Uterus (tissue), 4 donors: Measurements from ENCODE around the gene GGCX. TPM values are rescaled to one million over a fixed set of nuclear protein-coding genes. Genes with fewer than 3 reads are reported as not detected.

ENCODE experiments used
- DNase-seq, 2 donors: peaks; one replicate each; pipeline ENCODE4 v3.0.0-alpha.2; 2019 to 2020
- H3K27ac ChIP-seq, 2 donors: fragments of 200-600 bp; sonication (generic); 1 replicate in 1 of 2; 2 replicates in 1 of 2; pipeline ENCODE4 v1.5.1; 2016 to 2018
- H3K27me3 ChIP-seq, 2 donors: fragments of 200-600 bp; sonication (generic); one replicate each; pipeline ENCODE4 v1.5.1; 2018 to 2019; ENCODE audit warnings: control low read depth in 1 of 2
- H3K36me3 ChIP-seq, 2 donors: fragments of 200-600 bp; sonication (generic); one replicate each; pipeline ENCODE4 v1.5.1; 2019; ENCODE audit warnings: control low read depth in 1 of 2
- H3K4me1 ChIP-seq, 2 donors: fragments of 200-600 bp; sonication (generic); one replicate each; pipeline ENCODE4 v1.5.1; 2018 to 2019; ENCODE audit warnings: control low read depth in 1 of 2
- H3K4me3 ChIP-seq, 2 donors: fragments of 200-600 bp; sonication (generic); 1 replicate in 1 of 2; 2 replicates in 1 of 2; pipeline ENCODE4 v1.5.1; 2018 to 2019; ENCODE audit warnings: mild to moderate bottlenecking in 1 of 2
- H3K9me3 ChIP-seq, 2 donors: fragments of 200-600 bp; sonication (generic); one replicate each; pipeline ENCODE4 v1.5.1; 2019; ENCODE audit warnings: control low read depth in 1 of 2
- POLR2A ChIP-seq, 2 donors: fragments of 450-650 bp; IDR thresholded peaks; one replicate each; pipeline ENCODE4 v1.6.1; 2016; ENCODE audit warnings: antibody characterized with exemption in 2 of 2, mild to moderate bottlenecking in 1 of 2, moderate library complexity in 1 of 2
- intact Hi-C: fragments of 100-400 bp; cut with DNase I; formaldehyde crosslinking; loops from one replicate; pipeline ENCODE4 v1.15.1; 2023; ENCODE audit warnings: low total_unique reads
- total RNA-seq, 4 donors: library from RNA; depleted of rRNA in 3 of 4; stranded (reverse); fragments of >200 nt in 3 of 4; gene quantifications; one replicate each; pipeline versions ENCODE4 v1.1.0 to v1.2.4, GENCODE V29; 2014 to 2023
- TF ChIP-seq, protein P1 (sequence below), 4 experiments: fragments of 200-600 bp in 2 of 4; fragments of 450-650 bp in 2 of 4; sonication (generic) in 2 of 4; IDR thresholded peaks; one replicate each; pipeline ENCODE4 v1.5.1; 2016 to 2019; ENCODE audit warnings: antibody characterized with exemption in 4 of 4, mild to moderate bottlenecking in 2 of 4, moderate library complexity in 1 of 4
- donor health status: DM: yes; HTN: yes; CAD: no.

The GGCX gene
- total RNA-seq, 4 donors from 2014 or later: 14.1 to 54.1 (median 37.9) TPM

DNA sequence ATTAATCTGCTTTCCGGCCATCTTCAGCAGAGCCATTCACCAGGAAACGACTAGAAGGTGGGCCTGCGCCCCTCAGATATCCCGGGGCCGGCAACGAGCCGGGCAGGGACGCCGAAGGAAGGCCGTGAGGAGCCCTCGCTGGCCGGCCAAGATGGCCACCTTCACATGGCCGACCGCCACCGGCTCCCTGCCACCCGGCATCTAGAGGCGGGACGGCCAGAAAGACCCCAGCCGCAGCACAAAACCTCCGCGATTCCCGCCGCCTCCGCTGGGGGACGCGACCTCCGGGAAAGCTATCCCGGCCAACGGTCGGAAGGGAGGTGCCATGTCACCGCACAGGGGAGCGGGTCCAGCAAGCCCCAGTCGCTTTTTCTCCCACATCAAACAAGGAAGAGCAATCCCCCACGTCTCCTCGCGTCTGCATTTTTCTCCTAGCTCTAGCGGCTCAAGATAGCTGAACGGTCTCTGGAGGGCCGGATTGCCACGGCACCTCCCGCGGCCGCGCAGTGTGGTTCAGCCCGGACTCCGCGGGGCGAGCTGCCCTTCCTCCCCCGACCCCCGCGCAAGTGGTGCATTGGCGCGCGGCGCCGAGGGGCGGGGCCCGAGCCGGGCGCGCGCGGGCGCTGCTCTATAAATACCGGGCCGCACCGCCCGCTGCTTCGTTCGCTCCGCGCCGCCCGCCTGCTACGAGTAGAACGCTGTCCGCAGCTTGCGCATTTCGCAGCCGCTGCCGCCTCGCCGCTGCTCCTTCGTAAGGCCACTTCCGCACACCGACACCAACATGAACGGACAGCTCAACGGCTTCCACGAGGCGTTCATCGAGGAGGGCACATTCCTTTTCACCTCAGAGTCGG, 22.6 kb downstream of the GGCX start, which contains the start of gene MAT2A:
Gene MAT2A, plus strand, starts transcription at position 662 of the 854 bp plus-strand sequence. Its CDS starts 120 bp downstream, at position 782.
- peak; percentile 94 to 96 for DNase-seq
- Histone ChIP-seq H3K4me3 (peak within 1 kb of the TSS; percentile 68 to 78), H3K9me3 (no peaks in the 10 kb centered on the region), H3K27me3 (no peaks in the 10 kb centered on the region), H3K36me3 (no peaks in the 10 kb centered on the region), H3K4me1 (peaks cover 0 to 11% of the 10 kb centered on the region in 2 donors), H3K27ac (peak within 1 kb of the TSS; percentile 97 to 100)
- TF ChIP-seq, protein P1, sequence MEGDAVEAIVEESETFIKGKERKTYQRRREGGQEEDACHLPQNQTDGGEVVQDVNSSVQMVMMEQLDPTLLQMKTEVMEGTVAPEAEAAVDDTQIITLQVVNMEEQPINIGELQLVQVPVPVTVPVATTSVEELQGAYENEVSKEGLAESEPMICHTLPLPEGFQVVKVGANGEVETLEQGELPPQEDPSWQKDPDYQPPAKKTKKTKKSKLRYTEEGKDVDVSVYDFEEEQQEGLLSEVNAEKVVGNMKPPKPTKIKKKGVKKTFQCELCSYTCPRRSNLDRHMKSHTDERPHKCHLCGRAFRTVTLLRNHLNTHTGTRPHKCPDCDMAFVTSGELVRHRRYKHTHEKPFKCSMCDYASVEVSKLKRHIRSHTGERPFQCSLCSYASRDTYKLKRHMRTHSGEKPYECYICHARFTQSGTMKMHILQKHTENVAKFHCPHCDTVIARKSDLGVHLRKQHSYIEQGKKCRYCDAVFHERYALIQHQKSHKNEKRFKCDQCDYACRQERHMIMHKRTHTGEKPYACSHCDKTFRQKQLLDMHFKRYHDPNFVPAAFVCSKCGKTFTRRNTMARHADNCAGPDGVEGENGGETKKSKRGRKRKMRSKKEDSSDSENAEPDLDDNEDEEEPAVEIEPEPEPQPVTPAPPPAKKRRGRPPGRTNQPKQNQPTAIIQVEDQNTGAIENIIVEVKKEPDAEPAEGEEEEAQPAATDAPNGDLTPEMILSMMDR (IDR thresholded peaks at IDR 0.05): peak; percentile 62 to 88 (median 68)
- peak; percentile 77 to 99 for TF ChIP-seq POLR2A (IDR thresholded peaks at IDR 0.05)
- intact Hi-C loops: no loop called here

DNA sequence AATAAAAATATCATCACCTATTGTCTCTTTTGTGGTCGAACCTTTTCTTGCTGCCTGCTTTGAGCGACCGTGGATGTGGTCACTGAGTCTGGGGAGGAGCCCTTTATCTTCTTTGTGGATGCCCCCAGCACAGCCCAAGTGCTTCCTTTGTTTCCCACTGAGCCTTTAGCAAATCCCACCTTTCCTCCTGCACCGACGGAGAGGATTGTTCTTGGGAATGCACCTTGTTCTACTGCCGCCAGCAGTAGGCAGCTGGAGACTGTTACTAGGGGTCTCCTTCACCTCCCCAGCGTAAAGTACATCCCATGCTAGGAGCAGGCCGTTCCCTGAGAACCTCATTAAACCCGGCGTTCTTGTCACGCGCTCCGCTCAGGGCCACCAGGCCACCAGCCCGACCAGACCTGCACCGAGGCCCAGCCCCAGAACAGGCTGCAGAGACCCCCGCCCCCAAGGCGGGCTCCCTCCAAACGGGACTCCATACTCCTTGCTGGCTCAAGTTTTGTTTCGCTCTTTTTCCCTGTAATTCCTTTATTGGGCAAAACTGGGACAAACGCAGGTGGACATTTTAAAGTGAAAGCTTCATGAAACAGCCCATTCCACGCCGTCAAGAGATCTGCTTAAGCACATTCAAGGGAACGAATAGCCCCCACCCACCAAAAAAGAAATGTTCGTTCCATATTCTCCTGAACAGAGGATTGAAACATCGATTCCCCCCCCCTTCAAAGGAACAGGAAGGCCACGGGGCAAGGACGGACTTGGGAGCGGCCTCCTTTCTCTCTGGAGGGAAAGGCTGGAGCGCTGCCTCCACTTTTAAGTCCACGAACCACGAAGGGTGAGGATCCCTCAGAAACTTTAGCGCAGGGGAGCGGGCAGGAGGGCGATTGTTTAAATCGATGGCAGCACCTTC, 23.4 kb downstream of the GGCX start:
- intact Hi-C loops: no loop called here
- Histone ChIP-seq H3K27ac (peak overlapping the region; percentile 97 to 100), H3K4me3 (peak overlapping the region; percentile 68 to 78), H3K9me3 (no peaks in the 10 kb centered on the region), H3K36me3 (no peaks in the 10 kb centered on the region), H3K27me3 (no peaks in the 10 kb centered on the region), H3K4me1 (peaks cover 0 to 11% of the 10 kb centered on the region in 2 donors)
- peak in 1 of 2 donors; percentile 19 for TF ChIP-seq POLR2A (IDR thresholded peaks at IDR 0.05)
- TF ChIP-seq, protein P1 (IDR thresholded peaks at IDR 0.05): peak in 2 of 4 experiments; percentile 25 to 26
- DNase-seq: peak; percentile 60 to 65

DNA sequence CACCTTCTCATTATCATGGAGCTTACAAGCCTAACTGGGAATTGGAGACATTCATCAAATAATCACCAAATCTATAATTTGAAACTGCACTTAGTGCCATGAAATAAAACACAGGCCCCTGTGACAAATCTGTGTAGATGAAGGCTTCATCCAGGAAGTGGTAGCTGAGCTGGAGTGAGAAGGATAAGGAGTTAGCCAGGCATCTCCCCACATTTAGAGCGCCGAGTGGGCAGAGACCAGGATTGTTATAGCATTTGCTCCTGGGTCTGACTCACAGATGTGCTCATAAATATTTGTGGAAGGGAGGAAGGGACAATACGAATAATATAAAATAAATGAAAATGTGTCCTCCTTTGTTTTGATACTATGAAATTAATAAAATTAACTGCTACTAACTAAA, 24.8 kb downstream of the GGCX start:
- no peaks in the 10 kb centered on the region for H3K9me3 ChIP-seq
- H3K4me3 ChIP-seq: no peak overlapping the region
- H3K36me3 ChIP-seq: no peaks in the 10 kb centered on the region
- H3K27ac ChIP-seq: peak overlapping the region; percentile 97 to 100
- intact Hi-C loops: no loop called here
- DNase-seq: peak in 1 of 2 donors; percentile 45
- peaks cover 0 to 11% of the 10 kb centered on the region in 2 donors for H3K4me1 ChIP-seq
- no peak for TF ChIP-seq POLR2A (IDR thresholded peaks at IDR 0.05)
- TF ChIP-seq, protein P1 (IDR thresholded peaks at IDR 0.05): no peak
- no peaks in the 10 kb centered on the region for H3K27me3 ChIP-seq

DNA sequence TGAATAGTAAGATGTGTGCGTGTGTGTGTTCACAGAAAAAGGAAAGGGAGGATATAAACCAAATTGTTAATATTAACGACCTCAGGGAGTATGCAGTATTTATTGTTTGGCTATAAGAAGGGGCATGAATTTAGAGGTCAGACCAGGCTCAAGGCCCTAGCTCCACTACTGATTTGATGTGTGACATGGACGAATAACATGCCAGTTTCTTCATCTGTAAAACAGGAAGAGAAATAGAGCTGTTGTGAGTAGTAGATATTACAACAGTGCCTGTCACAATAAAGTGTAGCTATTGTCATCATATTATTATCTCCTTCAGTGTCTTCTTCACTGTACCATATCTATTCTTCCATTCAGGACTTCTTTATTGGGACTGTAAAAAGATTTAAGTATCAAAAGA, 26.4 kb downstream of the GGCX start:
- Histone ChIP-seq H3K4me1 (peaks cover 0 to 11% of the 10 kb centered on the region in 2 donors), H3K27ac (peak overlapping the region; percentile 7 to 100), H3K36me3 (no peaks in the 10 kb centered on the region), H3K27me3 (no peaks in the 10 kb centered on the region), H3K9me3 (no peaks in the 10 kb centered on the region), H3K4me3 (no peak overlapping the region)
- intact Hi-C loops: no loop called here
- DNase-seq: no peak
- TF ChIP-seq, protein P1 (IDR thresholded peaks at IDR 0.05): no peak
- no peak for TF ChIP-seq POLR2A (IDR thresholded peaks at IDR 0.05)
